MM.1S (cell line): Measurements from ENCODE around the gene TEP1.

Experiments used
- EZH2 ChIP-seq: fragments of 300-600 bp; sonication (generic); optimal IDR thresholded peaks from 2 replicates; pipeline ENCODE3; 2017; ENCODE audit warnings: low read depth, mild to moderate bottlenecking, antibody characterized with exemption, low read length, mixed read lengths
- EZH2phosphoT487 ChIP-seq: fragments of 300-600 bp; sonication (generic); IDR thresholded peaks from 2 replicates; pipeline ENCODE4 v1.6.1; 2018; ENCODE audit warnings: antibody characterized with exemption, low read length
- TF ChIP-seq, protein P1 (sequence below): fragments of 300-600 bp; sonication (generic); IDR thresholded peaks from 2 replicates; pipeline ENCODE4 v1.5.1; 2016; ENCODE audit warnings: antibody characterized with exemption, low read length, mixed read lengths

DNA sequence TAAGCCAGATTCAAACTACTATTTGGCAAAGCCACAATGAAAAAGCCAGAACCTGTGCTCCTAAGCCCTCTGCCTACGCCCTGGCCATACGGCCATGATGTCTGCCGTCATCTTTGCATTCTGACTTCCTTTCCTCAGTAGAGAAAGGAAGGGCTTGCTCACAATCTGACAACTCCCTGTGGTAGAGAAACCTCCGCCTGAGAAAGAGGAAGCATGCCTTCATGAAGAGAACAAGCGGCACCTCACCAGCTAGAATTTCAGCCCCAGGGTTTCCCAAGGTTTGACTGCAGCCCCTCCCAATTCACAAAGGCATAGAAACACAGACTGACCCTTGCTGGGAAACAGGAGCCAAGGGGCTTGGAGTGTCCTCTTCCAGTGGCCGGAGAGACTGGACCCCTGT is 25.7 kb downstream of the TEP1 start:
- TF ChIP-seq, protein P1, sequence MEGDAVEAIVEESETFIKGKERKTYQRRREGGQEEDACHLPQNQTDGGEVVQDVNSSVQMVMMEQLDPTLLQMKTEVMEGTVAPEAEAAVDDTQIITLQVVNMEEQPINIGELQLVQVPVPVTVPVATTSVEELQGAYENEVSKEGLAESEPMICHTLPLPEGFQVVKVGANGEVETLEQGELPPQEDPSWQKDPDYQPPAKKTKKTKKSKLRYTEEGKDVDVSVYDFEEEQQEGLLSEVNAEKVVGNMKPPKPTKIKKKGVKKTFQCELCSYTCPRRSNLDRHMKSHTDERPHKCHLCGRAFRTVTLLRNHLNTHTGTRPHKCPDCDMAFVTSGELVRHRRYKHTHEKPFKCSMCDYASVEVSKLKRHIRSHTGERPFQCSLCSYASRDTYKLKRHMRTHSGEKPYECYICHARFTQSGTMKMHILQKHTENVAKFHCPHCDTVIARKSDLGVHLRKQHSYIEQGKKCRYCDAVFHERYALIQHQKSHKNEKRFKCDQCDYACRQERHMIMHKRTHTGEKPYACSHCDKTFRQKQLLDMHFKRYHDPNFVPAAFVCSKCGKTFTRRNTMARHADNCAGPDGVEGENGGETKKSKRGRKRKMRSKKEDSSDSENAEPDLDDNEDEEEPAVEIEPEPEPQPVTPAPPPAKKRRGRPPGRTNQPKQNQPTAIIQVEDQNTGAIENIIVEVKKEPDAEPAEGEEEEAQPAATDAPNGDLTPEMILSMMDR = no peak
- TF ChIP-seq EZH2 (no peak), EZH2phosphoT487 (no peak)
